HG02981 (cell line): ENCODE results near the gene ADGRG1.
"Not testable (repeated sequence)": the region's sequence is repeated elsewhere in the genome, so short reads cannot be mapped to it uniquely, and the experiment has no call there.

Source experiments
- ATAC-seq: cut with Tn5 transposase; IDR thresholded peaks from one replicate; pipeline ENCODE4 v1.9.1; 2021; ENCODE audit warnings: mild to moderate bottlenecking, moderate library complexity; ENCODE audit not compliant: unreplicated experiment

ADGRG1 gene

DNA sequence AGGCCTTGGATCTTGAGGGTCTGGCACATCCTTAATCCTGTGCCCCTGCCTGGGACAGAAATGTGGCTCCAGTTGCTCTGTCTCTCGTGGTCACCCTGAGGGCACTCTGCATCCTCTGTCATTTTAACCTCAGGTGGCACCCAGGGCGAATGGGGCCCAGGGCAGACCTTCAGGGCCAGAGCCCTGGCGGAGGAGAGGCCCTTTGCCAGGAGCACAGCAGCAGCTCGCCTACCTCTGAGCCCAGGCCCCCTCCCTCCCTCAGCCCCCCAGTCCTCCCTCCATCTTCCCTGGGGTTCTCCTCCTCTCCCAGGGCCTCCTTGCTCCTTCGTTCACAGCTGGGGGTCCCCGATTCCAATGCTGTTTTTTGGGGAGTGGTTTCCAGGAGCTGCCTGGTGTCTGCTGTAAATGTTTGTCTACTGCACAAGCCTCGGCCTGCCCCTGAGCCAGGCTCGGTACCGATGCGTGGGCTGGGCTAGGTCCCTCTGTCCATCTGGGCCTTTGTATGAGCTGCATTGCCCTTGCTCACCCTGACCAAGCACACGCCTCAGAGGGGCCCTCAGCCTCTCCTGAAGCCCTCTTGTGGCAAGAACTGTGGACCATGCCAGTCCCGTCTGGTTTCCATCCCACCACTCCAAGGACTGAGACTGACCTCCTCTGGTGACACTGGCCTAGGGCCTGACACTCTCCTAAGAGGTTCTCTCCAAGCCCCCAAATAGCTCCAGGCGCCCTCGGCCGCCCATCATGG lies 35.7 kb downstream of the ADGRG1 start:
- no peak for ATAC-seq

DNA sequence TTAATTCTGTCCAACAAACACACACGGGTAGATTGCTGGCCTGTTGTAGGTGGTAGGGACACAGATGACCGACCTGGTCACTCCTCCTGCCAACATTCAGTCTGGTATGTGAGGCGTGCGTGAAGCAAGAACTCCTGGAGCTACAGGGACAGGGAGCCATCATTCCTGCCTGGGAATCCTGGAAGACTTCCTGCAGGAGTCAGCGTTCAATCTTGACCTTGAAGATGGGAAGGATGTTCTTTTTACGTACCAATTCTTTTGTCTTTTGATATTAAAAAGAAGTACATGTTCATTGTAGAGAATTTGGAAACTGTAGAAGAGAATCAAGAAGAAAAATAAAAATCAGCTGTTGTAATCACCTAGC lies 36.2 kb downstream of the ADGRG1 start:
- ATAC-seq = no peak

DNA sequence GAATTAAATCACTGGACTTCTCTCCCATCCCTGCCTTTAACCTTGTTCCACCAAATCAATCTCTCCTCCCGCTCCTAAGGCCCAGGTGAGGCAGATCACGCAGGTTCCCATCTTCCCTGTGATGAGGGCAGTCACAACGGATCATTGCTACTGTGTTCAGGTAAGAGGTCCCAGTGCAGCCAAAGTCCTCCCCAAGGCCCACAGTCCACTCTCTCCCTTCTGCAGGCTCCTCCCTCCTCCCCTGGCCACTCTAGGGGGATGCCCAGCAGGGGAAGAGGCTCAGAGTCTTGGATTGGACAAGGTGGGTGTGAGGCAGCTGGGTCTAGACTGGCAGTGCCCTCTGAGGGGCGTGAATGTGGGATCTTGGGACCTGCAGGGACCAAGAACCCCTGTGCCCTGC lies 37.1 kb downstream of the ADGRG1 start:
- no peak for ATAC-seq

DNA sequence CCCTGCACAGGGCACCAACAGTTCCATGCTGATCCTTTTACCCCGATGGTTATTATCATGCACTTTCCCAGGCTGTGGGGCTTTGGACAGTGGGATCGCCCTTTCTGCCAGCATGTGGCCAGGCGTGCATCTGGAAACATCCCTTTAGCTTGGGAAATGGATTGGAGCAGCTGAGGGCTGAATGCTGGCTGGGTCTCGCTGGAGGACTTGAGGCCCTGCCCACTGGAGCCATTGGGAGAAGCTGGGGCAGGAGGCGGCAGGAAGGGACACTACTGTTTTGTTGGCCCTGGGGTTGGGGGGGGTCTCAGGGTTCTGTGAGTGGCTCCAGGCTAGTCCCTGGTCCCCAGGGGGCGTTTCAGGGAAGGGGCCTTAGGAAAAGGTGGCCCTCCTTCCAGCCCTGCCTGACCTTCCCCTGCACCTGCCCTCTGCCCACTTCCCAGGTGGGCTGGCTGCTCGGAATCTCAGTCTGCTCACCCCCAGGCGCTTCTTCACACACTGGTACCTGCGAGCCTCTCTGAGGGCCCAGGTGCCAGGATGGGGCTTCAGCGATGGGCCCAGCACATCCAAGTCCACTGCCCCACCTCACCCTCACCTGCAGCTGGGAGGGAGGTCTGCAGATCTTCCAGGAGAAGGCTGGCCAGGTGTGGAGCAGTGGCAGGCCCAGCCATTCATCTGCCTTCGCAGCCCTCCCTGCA lies 38.1 kb downstream of the ADGRG1 start:
- ATAC-seq = no peak

DNA sequence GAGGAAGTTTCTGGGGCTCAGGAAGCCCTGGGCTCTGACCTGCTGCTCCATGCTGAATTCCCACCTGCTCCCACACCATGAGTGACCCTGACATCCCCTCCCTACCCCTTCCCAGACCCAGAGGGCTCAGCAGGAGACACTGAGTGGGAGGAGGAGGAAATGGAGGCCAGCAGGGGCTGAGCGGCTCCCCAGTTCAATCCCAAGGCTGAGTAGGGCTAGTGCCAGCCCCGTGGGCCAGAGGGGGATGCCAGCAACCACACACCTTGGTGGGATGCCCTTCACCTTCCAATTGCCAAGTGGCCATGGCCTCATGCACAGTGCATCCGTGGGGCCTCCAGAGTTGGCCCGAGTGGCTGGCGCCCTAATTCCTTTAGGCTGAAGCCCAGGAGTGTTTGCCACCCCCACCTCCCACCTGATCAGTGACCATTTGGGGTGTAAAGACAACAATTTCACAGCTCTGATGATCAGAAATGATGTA lies 38.7 kb downstream of the ADGRG1 start:
- ATAC-seq = no peak

DNA sequence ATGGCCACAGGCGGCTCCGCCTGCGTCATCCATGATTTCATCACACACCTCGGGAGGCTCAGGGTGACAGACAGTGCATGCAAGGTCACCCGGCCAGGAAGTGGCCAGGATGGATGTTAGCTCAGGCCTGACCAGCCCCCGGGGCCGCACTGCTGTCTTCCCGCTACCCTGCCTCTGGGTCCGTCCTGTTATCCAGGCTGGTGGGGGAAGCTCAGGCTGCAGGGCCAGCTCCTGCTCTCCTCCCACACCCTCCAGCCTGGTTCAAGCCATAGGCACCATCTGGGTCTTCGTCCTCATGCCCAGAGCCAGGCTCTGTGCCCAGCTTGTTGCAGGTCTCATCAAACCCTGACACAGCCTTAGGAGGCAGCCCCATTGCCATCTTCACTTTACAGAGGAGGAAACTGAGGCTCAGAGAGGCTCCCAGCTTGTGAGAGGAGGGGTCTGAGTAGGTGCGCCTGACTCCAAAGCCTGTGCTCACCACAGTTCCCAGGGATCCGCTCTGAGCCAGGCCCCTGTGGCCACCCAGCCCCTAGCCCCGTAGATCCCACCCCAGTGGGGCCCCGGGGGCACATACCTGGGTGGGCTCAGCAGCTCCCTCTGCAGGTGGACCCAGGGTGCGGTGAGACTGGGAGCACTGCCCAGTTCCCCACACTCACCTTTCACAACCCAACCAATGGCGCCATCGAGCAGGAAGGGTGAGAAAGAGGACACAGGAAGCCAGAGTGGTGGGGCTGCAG lies 39.3 kb downstream of the ADGRG1 start:
- ATAC-seq = no peak

DNA sequence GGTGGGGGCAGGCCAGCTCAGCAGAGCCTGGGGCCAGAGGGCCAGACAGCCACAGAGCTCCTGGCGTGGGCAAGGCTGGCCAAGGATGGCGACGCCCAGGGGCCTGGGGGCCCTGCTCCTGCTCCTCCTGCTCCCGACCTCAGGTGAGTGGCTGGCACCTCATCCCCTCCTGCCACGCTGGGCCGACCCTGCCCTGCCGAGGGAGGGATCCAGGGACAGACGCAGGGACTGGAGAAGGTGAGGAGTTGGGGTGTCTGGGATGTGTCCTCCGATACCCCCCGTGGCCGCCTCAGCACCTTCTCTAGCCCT lies 39.8 kb downstream of the ADGRG1 start, which contains the start of gene ADGRG3:
TSS of gene ADGRG3 (plus strand) at position 44 of the 309 bp plus-strand sequence. CDS start at position 86, 42 bp downstream.
- ATAC-seq = no peak

DNA sequence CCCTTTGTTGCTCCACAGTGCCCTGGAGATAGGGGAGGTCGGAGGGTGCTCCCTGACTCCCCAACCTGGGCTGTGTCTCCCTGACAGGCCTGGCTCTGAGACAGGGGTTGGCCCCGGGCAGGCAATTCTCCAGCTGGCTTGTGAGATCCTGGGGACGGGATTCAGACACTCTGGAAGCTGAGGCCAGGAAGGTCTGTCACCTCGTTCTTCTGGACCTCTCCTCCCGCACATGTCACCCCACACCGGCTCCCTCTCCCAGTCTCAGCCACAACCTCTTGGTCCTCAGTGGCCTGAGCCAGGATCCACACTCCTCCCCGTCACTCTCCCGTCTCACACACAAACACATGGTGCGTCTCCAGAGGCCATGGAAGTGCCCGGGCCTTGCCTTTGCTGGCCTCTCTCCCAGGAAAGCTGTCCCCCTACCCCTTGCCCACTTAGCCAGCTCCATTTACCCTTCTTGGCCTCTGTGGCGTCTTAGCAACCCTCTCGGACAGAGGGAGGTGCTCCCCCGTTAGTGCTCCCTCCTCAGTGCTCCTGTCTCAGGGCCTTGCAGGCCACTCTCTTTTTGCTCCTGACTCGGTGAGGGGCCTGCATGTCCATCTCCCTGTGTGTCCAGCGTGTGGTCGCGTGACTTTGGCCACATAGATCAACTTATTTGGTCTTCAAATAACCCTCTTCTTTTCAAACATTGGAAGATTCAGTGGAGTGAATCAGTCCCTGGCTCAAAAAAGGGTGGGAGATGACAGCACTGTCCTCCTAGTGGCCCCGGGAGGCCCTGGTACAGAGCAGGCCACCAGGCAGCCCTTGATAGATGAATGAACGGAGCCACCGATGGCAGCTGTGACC lies 40.4 kb downstream of the ADGRG1 start:
- ATAC-seq = no peak

DNA sequence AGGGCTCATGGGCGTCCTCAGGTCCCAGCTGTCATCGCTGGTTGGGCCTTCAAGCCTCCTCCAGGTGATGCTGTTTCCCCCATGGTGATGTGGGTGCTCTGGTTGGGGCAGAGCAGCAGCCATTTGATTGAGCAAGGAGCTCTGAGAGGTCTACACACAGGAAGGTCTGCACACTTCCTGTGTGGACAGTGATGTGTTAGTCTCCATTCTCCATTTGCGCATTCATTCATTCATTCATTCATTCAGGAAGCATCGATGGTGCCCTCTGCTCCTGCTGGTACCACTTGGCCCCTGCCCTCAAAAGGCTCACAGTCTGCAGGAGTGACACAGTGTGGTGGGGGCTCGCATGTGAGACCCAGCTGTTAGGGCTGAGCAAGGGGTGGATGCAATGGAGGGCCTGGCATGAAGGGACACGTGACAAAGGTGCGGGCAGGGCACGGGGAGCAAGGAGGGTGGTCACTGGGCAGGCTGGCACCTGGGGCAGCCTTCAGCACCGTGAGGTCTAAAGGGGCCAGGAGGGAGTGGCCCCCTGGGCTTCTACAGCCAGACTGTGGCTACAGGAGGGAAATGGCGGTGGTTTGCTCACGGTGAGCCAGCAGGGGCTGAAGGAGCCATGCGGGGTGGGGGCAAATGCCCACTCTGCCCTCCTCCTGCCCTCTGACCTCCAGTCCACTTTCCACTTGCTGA lies 41.2 kb downstream of the ADGRG1 start:
- no peak for ATAC-seq

DNA sequence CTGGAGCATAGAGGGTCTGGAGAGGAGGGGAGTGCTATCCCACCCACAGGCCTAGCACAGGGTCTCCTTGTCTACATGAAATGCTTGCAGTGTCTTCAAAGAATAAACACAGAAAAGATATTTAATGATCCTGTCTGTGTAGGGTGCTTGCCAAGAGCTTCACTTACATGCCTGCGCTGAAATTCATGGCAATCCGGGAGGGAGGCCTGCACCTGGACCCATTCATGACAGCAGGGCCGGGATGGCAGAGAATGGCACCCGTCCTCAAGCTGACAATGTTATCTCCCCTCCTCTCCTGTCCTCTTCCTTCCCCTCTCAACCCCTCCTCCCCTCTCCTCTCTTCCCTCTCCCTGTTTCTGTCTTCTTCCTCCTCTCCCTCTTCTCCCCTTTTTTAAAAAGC lies 41.8 kb downstream of the ADGRG1 start:
- no peak for ATAC-seq

DNA sequence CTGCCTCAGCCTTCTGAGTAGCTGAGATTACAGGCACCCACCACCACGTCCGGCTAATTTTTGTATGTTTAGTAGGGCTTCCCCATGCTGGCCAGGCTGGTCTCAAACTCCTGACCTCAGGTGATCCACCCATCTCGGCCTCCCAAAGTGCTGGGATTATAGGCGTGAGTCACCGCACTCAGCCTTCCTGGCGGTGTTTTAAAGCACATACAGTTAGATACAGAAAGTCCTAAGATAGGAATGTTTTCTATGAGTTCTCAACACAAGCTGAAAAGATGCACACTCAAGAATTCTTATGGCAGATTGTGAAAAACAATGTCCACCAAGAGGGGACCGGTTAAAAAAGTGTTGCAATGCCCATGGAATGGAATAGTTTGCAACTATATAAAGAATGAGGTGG lies 43.0 kb downstream of the ADGRG1 start:
- not testable (repeated sequence) for ATAC-seq

DNA sequence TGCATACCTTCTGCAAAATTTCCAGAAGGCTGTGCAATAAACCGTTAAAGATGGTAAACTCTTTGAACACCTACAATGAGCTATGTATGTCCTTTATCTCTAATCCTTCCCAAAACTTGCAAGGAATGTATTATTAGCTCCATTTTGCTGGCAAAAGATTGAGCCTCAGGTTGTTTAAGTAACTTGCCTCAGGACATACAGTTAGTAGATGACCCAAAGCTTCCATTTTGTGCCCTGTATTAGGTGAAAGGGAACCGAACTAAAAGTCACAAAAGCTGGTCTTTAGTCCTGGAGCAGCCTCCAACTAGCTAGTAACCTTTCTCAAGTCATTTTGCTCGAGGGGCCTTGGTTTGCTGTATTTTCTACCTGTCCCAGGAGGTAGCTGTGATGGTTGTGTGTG lies 44.0 kb downstream of the ADGRG1 start:
- no peak for ATAC-seq

DNA sequence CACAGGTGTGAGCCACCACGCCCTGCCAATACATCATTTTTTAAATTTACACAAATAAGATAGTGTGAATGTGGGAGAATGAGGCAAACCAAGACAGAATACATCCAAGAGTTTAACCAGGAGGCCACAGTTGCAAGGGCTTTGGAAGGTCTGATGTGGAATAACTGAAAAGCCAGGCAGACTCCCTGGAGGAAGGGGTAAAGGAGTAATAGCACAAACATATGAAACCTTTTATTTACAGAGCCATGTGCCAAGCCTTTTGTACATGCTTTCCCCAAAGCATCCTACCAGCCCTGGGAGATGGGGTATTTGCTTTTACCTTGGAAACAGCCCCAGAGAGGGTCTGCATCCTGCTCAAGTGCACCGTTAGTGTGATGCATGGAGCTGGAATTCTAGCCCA lies 44.4 kb downstream of the ADGRG1 start:
- no peak for ATAC-seq

DNA sequence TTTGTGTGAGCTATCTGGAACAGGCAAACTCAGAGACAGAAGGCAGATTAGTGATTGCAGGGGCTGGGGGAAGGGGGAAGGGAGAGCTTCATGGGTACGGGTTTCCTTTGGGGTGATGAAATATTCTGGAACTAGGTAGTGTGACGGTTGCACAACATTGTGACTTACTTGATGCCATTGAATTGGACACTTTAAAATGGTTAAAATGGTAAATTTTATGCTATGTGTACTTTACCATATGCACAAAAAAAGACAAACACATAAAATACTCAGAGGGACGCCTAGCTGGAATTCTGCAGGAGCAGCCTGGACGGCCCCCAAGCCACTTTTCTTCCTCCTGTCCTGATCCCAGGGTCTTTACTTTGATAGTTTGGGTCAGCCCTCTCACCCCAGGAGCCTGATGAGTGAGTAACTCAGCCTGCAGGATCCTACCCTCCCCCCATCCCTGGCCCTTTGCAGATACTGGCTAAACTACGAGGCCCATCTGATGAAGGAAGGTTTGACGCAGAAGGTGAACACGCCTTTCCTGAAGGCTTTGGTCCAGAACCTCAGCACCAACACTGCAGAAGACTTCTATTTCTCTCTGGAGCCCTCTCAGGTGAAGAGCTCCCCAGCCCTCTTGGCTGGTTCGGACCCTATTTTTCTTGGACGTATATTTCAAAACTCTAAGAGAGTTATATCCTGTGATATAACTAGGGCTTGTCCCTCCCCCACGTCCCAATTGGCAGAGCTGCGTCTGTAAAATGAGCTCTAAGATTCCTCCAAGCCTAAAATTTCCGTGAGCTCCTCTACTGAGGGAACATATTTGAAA lies 47.5 kb downstream of the ADGRG1 start:
- no peak for ATAC-seq

DNA sequence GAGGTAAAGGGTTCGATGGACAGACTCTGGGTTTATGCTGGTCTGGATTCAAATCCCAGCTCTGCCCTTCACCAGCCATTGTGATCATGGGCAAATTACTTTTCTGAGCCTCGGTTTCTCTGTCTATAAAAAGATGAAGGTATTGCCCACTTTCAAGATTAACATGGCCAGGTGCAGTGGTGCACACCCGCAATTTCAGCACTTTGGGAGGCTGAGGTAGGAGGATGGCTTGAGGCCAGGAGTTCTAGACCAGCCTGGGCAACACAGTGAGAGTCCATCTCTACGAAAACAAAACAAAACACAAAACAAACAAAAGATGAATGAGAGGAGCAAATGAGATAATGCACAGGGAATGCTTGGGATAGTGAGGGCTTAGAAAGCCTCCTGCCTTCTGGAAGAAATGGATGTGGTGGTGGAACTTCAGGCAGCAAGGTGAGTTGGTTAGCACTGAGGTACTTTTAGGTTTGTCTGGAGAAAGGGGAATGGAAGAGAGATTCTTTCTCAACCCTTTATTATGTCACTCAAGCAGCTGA lies 48.2 kb downstream of the ADGRG1 start:
- no peak for ATAC-seq

DNA sequence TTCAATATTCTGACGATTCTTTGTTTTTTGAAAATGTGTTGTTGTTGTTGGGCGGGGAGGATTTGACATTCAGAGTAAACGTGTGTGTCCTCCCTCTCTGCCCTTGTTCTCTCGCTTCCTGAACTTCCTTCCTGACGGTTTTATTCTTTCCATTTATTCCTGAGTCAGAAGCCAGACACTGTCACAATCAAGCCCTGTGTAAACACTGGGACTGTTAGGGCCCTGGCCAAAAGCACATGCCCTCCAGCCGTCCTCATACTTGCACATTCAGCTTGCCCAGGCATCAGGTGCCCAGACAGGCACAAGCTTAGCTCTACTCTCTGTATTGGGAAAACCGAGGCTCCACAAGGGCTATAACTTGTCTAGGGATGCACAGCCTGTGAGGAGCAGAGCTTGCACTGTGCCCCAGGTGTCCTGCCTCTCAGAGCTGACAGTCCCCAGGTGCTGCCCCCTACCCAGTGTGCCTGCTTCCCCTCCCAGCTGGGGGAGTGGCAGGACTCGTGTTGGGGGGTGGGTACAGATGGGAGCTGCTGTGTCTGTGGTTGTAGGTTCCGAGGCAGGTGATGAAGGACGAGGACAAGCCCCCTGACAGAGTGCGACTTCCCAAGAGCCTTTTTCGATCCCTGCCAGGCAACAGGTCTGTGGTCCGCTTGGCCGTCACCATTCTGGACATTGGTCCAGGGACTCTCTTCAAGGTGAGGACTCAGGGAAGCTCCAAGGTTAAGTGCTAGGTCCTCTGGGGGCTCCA lies 49.4 kb downstream of the ADGRG1 start:
- no peak for ATAC-seq

DNA sequence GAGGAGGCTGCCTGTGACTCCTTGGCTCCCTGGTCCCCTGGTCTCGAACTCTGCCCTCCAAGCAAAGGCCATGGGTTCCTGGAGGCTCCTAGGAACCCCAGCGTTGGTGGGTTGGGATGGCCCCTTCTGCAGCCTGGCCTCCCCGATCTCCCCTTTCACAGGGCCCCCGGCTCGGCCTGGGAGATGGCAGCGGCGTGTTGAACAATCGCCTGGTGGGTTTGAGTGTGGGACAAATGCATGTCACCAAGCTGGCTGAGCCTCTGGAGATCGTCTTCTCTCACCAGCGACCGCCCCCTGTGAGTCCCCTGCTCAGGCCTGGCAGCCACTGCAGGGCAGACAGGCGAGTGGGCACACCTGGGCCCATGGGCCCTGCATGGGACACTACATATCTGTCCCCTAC lies 50.6 kb downstream of the ADGRG1 start:
- ATAC-seq = no peak

DNA sequence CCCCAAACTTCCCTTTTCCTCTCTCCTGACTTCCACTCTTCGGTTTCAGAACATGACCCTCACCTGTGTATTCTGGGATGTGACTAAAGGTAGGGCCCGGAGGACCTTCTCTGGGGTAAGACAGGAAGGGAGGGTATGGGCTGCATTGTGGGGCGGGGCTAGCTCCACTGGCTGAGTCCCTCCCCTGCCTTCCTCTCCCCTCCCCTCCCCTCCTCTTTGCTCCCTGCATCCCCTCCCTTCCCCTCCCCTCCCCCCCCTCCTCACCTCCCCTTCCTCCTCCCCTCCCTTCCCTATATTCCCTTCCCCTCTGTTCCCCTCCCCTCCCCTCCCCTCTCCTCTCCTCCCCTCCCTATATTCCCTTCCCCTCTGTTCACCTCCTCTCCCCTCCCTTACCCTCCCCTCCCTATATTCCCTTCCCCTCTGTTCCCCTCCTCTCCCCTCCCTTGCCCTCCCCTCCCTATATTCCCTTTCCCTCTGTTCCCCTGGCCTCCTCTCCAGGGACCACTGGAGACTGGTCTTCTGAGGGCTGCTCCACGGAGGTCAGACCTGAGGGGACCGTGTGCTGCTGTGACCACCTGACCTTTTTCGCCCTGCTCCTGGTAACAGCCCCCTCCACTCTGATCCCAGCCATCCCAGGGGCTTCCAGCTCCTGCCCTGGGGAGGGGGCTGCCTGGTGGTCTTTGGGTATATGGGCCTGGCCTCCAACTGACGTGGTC lies 51.5 kb downstream of the ADGRG1 start:
- ATAC-seq = no peak
